GM19035 (cell line): ENCODE measurements around the gene ZNF598.
"Not testable (repeated sequence)": the region's sequence is repeated elsewhere in the genome, so short reads cannot be mapped to it uniquely, and the experiment has no call there.

Source experiments
- ATAC-seq: cut with Tn5 transposase; IDR thresholded peaks from one replicate; pipeline ENCODE4 v1.9.1; 2021; ENCODE audit not compliant: unreplicated experiment

ZNF598 gene

DNA sequence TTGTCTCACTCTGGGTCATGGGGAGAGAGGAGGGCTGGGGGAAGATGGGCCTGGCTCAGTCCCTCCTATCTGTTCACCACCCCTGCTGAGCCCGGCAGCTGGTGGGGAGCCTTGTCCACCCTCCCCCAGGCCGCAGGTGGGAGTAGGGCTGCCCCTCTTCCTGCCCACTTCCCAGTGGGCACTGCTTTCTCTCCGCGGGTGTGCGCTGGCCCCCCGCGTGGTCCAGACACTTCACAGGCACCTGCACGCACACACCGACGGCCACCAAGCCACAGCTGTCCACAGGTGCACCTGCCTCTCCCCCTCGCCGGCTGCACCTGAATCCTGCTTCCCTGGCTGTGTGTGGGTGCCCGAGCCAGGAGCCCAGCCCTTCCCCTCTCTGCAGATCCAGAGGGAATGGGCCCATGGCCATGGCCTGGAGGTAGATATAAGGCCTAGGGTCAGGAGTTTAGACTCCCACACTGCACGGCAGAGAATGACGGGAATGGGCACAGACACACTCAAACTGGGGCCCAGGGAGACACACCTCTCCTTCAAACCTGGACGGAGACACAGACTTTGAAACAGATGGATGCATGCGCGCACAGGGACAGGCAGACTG, 19.1 kb upstream of the ZNF598 start:
- no peak for ATAC-seq

DNA sequence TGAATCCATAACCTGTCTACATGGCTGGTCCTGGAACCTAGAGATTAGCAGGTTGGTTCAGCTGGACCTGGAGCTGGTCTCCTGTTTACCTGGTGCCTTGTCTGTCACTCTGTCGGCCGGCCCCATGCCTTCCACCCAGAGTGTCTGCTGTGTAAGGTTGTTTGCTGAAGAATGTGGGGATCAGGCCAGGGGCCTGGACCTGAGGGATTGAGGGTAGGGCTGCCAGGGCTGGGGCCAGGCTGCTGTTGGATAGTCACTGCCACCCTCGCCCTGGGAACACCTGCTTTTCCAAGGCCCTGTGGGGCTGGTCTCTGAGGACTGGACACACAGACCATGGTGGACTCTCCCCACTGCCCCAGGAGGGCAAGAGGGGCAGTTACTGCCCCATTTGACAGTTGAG, 18.5 kb upstream of the ZNF598 start:
- no peak for ATAC-seq

- no peak for ATAC-seq
These were observed 17.7 kb upstream of the ZNF598 start for GRCh38 chr16:2027024-2028010.

DNA sequence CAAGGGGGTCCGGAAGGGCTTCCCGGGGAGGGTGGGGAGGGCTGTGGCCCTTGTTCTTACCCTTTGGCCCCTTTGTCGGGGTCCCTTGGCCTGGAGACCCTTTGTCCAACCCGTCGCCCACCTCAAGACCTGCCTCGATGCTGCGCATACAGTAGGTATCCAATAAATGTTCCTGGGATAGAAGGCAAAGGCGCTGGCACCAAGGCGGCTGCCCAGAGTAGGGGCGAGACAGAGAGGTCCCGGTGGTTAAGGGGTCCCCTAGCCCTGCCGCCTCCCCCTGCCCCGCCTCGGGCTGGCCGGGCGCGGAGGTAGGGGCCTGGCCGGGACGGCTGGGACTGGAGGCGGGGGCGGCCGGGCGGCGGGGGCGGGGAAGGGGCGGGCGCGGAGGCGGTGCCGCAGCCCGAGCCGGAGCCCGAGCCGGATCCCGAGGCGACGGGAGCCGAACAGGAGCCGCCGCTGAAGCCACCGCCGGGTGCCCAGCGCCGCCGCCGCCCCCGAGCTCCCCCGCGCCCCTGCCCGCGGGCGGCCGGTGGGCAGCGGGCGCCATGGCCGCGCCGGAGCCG, 16.9 kb upstream of the ZNF598 start, which contains the start of gene NHERF2:
TSS of gene NHERF2 (plus strand) at position 442 of the 563 bp plus-strand sequence. CDS start at position 546, 104 bp downstream.
- ATAC-seq = no peak

DNA sequence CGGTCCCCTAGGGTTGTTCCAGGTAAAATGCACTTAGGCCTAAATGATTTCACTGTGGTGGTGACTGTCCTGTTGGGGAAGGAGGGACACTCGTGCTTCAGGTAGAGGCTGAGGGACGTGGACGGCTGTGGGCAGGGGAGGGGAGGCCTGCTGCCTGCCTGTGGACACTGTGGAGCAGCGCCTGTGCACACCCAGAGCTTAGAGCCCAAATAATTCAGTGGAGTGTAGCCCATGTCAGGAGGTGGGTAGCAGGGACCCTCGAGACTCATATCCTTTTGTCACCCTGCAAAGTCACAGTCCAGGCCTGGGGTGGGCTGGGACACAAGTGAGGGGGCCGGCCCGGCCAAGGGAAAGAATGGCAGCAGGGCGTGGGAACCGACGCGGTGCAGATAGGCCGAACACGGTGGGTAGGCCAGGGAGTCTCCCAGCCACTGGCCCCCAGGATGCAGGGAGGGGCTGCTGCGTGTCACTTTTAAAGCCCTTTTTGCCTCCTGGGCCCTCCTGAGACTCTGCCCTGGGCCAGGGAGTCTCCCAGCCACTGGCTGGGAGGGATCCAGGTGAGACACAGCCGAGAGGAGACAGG, 16.3 kb upstream of the ZNF598 start:
- ATAC-seq = no peak

- ATAC-seq = no peak
These were observed 15.6 kb upstream of the ZNF598 start for GRCh38 chr16:2025251-2025650.

GRCh38 chr16:2024032-2024420, 14.4 kb upstream of the ZNF598 start:
- ATAC-seq = no peak

GRCh38 chr16:2023092-2024031, 13.7 kb upstream of the ZNF598 start:
- peak; percentile 68 for ATAC-seq

DNA sequence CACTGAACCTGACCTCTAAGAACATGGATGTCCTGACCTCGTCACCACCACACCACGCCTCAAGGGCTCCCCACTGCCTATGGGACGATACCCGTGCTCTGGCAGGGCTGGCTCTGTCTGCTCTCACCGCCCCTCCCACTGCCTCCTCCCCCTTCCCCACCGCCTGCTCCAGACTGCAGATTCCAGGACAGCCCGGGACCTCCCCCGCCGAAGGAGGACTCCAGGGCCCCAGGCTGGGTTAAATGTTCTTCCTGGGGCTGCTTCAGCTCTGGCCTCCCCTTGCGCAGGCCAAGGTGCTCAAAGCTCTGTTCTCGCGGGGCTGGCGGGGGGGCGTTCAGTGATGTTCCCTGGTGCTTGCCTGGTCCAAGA, 13.1 kb upstream of the ZNF598 start:
- peak; percentile 27 for ATAC-seq

GRCh38 chr16:2019921-2020831, 10.6 kb upstream of the ZNF598 start:
- no peak for ATAC-seq

- no peak for ATAC-seq
These were observed 9.9 kb upstream of the ZNF598 start, which contains the start of gene NPW for GRCh38 chr16:2019518-2019920. Gene NPW, plus strand, starts transcription at chr16:2019785.

GRCh38 chr16:2016407-2016922, 6.8 kb upstream of the ZNF598 start:
- no peak for ATAC-seq

DNA sequence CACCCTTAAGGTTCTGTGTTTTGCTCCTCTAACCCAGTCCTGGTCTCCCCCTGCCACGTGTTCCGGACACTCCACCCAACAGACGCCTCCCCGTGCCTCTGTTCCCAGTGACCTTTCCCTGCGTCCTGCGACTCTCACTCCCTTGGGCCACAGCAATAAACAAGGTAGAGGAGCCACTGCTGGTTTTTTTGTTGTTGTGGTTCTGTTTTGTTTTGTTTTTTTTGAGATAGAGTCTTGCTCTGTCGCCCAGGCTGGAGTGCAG, 6.3 kb upstream of the ZNF598 start:
- ATAC-seq = no peak

DNA sequence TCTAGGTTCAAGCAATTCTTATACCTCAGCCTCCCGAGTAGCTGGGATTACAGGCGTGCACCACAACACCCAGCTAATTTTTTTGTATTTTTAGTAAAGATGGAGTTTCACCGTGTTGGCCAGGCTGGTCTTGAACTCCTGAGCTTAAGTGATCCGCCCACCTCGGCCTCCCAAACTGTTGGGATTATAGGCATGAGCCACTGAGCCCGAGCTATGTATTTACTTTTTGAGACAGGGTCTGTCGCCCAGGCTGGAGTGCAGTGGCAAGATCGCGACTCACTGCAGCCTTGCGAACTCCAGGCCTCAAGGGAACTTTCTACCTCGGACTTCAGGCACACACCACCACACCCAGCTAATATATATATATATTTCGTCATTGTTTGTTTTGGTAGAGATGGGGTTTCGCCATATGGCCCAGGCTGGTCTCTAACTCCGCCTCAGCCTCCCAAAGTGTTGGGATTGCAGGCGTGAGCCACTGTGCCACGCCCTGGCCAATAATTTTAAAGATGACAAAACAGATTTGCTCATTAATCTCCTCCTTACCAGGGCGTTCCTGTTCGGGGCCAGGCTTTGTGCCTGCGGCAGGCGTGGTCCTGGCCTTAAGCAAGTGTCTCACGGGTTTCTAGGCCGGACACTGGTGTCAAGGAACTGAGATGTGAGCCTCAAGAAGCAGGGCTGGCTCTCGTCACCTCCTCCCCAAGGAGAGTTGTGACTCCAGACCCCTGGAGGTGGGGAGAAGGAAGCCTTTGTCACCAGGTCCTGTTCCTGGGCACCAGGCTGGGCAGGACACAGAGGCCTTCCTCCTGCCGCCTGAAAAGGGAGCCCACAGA, 5.7 kb upstream of the ZNF598 start:
- ATAC-seq = no peak

GRCh38 chr16:2013527-2013926, 3.9 kb upstream of the ZNF598 start:
- ATAC-seq = no peak

DNA sequence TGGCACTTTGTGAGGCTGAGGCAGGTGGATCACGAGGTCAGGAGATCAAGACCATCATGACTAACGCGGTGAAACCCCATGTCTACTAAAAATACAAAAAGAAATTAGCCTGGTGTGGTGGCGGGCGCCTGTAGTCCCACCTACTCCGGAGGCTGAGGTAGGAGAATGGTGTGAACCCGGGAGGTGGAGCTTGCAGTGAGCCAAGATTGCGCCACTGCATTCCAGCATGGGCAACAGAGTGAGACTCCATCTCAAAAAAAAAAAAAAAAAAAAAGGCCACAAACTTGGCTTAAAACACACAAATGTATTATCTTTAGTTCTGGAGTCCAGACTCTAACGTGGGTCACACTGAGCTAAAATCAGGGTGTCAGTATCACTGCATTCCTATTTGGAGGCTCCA, 2.1 kb upstream of the ZNF598 start:
- not testable (repeated sequence) for ATAC-seq

DNA sequence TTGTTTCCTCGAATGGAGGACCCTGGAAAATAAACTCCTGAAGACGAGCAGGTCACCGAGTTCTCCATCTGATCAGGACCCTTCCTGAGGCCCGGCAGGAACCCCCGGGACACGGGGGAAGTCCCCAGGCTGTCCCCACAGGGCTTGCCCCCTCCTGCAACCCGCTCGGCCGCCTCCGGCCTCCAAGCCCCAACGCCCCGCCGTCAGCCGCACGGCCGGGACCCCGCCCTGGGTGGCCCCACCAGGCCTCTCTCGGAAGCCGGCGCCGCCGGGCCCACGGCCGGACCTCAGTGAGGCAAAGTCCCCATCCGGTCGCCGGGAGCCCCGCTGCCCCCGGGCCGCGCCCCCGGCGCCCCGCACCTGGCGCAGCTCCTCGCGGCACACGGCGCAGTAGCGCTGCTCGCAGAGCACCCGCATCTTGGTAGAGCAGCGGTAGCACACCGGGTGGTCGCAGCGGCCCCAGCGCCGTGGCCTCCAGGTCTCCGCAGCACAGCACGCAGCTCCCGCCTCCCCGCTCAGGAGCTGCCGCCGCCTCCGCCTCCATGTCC, 383 bp downstream of the ZNF598 start:
- ATAC-seq = peak; percentile 39

GRCh38 chr16:2008631-2009163, 924 bp downstream of the ZNF598 start:
- ATAC-seq = no peak
